Right atrium auricular region (tissue), 2 donors: ENCODE data around the gene NAT8L. TPM values are rescaled to one million over a fixed set of nuclear protein-coding genes. Genes with fewer than 3 reads are reported as not detected.

ENCODE experiments used
- DNase-seq: peaks from one replicate; pipeline ENCODE4 v3.0.0-alpha.2; 2019; ENCODE audit warnings: low spot score
- H3K27ac ChIP-seq, 2 donors: fragments of 200-600 bp; sonication (generic); 1 replicate in 1 of 2; 2 replicates in 1 of 2; pipeline ENCODE4 v1.5.1; 2016 to 2019
- H3K27me3 ChIP-seq, 2 donors: fragments of 200-600 bp; sonication (generic); one replicate each; pipeline versions ENCODE4 v1.5.1 to v1.6.0; 2017 to 2019
- H3K36me3 ChIP-seq: fragments of 200-600 bp; sonication (generic); one replicate; pipeline ENCODE4 v1.5.1; 2016
- H3K4me1 ChIP-seq, 2 donors: fragments of 200-600 bp; sonication (generic); one replicate each; pipeline versions ENCODE4 v1.5.1 to v1.6.0; 2017 to 2019
- H3K4me3 ChIP-seq, 2 donors: fragments of 200-600 bp; sonication (generic); 1 replicate in 1 of 2; 2 replicates in 1 of 2; pipeline ENCODE4 v1.5.1; 2017 to 2019; ENCODE audit warnings: mild to moderate bottlenecking in 1 of 2, moderate library complexity in 1 of 2
- H3K9me3 ChIP-seq, 2 donors: fragments of 200-600 bp; sonication (generic); one replicate each; pipeline ENCODE4 v1.5.1; 2019
- CTCF ChIP-seq, 2 donors: fragments of 200-600 bp; sonication (generic); IDR thresholded peaks; one replicate each; pipeline ENCODE4 v1.5.1; 2019; ENCODE audit warnings: antibody characterized with exemption in 2 of 2
- total RNA-seq, 2 donors: library from RNA; depleted of rRNA; stranded (reverse); fragments of >200 nt; gene quantifications; one replicate each; pipeline ENCODE4 v1.1.0, GENCODE V29; 2016

Gene NAT8L
- total RNA-seq, 2 donors from 2014 or later = 3.0 to 3.2 TPM

GRCh38 chr4:2076908-2077536, 17.9 kb downstream of the NAT8L start:
- Histone ChIP-seq H3K27me3 (no peaks in the 10 kb centered on the region), H3K36me3 (no peaks in the 10 kb centered on the region), H3K9me3 (no peaks in the 10 kb centered on the region), H3K4me3 (no peak overlapping the region), H3K27ac (no peak overlapping the region), H3K4me1 (no peaks in the 10 kb centered on the region)
- no peak for TF ChIP-seq CTCF (IDR thresholded peaks at IDR 0.05)
- no peak for DNase-seq

- Histone ChIP-seq H3K4me3 (no peak overlapping the region), H3K9me3 (no peaks in the 10 kb centered on the region), H3K27me3 (no peaks in the 10 kb centered on the region), H3K4me1 (no peaks in the 10 kb centered on the region), H3K36me3 (no peaks in the 10 kb centered on the region), H3K27ac (no peak overlapping the region)
- no peak for TF ChIP-seq CTCF (IDR thresholded peaks at IDR 0.05)
- DNase-seq = no peak
Measured at GRCh38 chr4:2077537-2078460, 18.7 kb downstream of the NAT8L start.

GRCh38 chr4:2078584-2078983, 19.5 kb downstream of the NAT8L start:
- Histone ChIP-seq H3K9me3 (no peaks in the 10 kb centered on the region), H3K27me3 (no peaks in the 10 kb centered on the region), H3K27ac (no peak overlapping the region), H3K4me1 (no peaks in the 10 kb centered on the region), H3K4me3 (no peak overlapping the region), H3K36me3 (no peaks in the 10 kb centered on the region)
- TF ChIP-seq CTCF (IDR thresholded peaks at IDR 0.05) = no peak
- DNase-seq = no peak

GRCh38 chr4:2079006-2079405, 19.9 kb downstream of the NAT8L start:
- TF ChIP-seq CTCF (IDR thresholded peaks at IDR 0.05) = no peak
- DNase-seq = no peak
- no peak overlapping the region for H3K27ac ChIP-seq

GRCh38 chr4:2079926-2080325, 20.8 kb downstream of the NAT8L start:
- TF ChIP-seq CTCF (IDR thresholded peaks at IDR 0.05) = no peak
- no peak overlapping the region for H3K4me3 ChIP-seq
- H3K36me3 ChIP-seq = no peaks in the 10 kb centered on the region
- DNase-seq = no peak
- H3K4me1 ChIP-seq = no peaks in the 10 kb centered on the region
- H3K27me3 ChIP-seq = no peaks in the 10 kb centered on the region
- H3K9me3 ChIP-seq = no peaks in the 10 kb centered on the region
- no peak overlapping the region for H3K27ac ChIP-seq

More at GRCh38 chr4:2079006-2079405, 19.9 kb downstream of the NAT8L start:
- no peaks in the 10 kb centered on the region for H3K4me1 ChIP-seq
- H3K27me3 ChIP-seq = no peaks in the 10 kb centered on the region
- no peaks in the 10 kb centered on the region for H3K36me3 ChIP-seq
- no peak overlapping the region for H3K4me3 ChIP-seq
- H3K9me3 ChIP-seq = no peaks in the 10 kb centered on the region
